ENCODE measurements around the gene OR51V1.
"Not testable (repeated sequence)": the region's sequence is repeated elsewhere in the genome, so short reads cannot be mapped to it uniquely, and the experiment has no call there.

Gene OR51V1, protein sequence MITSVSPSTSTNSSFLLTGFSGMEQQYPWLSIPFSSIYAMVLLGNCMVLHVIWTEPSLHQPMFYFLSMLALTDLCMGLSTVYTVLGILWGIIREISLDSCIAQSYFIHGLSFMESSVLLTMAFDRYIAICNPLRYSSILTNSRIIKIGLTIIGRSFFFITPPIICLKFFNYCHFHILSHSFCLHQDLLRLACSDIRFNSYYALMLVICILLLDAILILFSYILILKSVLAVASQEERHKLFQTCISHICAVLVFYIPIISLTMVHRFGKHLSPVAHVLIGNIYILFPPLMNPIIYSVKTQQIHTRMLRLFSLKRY

DNA sequence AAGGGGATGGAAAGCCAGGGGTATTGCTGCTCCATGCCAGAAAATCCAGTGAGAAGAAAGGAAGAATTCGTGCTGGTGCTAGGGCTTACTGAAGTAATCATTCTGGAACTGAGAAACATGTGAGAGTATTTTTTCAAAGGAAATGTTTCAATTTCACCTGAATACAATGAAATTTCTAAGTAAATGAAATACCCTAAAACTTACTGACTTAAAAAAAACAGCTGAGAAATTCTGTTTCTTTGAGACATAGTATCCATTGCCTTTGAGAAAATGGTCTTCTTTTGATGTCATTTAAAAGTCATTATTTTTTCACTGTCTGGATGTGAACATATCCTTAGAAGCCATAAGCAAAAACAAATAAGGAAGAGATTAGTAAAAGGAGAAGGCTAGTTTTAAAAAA lies at the start of gene OR51V1:
Gene OR51V1 (minus strand): TSS at position 101 of the 400 bp plus-strand sequence. CDS start 0 bp downstream, at position 101.
- DNase-seq (ENCODE audit: low spot score): no peak

DNA sequence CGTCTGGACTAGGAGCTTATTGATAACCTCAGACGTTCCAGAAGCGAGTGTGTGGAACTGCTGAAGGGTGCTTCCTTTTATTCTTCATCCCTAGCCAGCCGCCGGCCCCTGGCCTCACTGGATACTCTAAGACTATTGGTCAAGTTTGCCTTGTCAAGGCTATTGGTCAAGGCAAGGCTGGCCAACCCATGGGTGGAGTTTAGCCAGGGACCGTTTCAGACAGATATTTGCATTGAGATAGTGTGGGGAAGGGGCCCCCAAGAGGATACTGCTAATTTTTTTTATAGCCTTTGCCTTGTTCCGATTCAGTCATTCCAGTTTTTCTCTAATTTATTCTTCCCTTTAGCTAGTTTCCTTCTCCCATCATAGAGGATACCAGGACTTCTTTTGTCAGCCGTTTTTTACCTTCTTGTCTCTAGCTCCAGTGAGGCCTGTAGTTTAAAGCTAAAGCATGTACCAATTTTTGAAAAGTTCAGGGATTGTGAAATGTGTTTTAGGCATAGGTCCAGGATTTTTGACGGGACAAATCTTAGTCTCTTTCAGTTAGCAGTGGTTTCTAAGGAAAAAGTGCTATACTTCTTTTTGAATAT lies 49.4 kb upstream of the OR51V1 start, which contains the start of gene HBG1:
Gene HBG1 (minus strand): TSS at position 51 of the 590 bp plus-strand sequence. CDS start 53 bp downstream, outside the sequence.
- not testable (repeated sequence) for DNase-seq (ENCODE audit: low spot score)

GRCh38 chr11:5248498-5248897 lies 48.0 kb upstream of the OR51V1 start:
- not testable (repeated sequence) for DNase-seq (ENCODE audit: low spot score)

DNA sequence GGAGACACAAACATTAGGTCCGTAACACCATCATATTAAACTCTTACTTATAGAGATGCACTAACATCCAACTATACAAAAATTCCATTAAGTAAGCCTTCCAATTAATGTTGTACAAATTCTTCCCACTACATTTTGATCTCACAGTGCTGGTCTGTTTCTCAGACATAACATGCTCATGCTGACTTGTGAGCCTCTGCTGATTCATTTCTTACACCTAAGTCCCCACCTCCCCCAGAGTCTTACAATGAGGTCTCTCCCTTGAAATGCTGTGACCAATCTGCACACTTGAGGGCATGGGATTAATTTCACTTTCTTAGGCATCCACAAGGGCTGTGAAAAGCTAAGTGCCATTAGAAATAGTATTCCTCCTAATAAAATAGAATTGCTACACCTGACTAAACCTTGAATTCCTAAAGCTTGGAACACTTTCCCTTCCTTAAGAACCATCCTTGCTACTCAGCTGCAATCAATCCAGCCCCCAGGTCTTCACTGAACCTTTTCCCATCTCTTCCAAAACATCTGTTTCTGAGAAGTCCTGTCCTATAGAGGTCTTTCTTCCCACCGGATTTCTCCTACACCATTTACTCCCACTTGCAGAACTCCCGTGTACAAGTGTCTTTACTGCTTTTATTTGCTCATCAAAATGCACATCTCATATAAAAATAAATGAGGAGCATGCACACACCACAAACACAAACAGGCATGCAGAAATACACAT lies 47.1 kb upstream of the OR51V1 start:
- no peak for DNase-seq (ENCODE audit: low spot score)

- DNase-seq (ENCODE audit: low spot score): no peak
Measured at GRCh38 chr11:5246772-5247471, 46.4 kb upstream of the OR51V1 start.

DNA sequence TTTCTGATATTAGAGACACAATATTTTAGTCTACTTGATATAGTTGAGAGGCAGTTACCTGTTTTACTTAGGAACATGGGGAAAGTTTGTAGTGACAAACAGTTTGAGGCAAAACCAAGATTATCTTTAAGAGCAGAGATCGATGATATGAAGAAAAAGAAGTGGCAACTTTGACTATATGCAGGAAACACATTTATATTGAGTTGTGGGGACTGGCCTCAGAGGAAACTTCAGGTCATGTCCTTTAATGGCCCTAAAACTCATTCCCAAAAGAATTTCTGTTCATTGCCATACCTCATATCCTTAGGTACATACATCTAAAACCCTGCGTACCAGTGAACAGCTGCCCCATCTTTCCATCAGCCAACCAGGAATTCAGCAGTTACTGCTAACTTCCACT lies 44.7 kb upstream of the OR51V1 start:
- no peak for DNase-seq (ENCODE audit: low spot score)

- DNase-seq (ENCODE audit: low spot score): no peak
Measured at GRCh38 chr11:5243816-5244180, 43.3 kb upstream of the OR51V1 start.

DNA sequence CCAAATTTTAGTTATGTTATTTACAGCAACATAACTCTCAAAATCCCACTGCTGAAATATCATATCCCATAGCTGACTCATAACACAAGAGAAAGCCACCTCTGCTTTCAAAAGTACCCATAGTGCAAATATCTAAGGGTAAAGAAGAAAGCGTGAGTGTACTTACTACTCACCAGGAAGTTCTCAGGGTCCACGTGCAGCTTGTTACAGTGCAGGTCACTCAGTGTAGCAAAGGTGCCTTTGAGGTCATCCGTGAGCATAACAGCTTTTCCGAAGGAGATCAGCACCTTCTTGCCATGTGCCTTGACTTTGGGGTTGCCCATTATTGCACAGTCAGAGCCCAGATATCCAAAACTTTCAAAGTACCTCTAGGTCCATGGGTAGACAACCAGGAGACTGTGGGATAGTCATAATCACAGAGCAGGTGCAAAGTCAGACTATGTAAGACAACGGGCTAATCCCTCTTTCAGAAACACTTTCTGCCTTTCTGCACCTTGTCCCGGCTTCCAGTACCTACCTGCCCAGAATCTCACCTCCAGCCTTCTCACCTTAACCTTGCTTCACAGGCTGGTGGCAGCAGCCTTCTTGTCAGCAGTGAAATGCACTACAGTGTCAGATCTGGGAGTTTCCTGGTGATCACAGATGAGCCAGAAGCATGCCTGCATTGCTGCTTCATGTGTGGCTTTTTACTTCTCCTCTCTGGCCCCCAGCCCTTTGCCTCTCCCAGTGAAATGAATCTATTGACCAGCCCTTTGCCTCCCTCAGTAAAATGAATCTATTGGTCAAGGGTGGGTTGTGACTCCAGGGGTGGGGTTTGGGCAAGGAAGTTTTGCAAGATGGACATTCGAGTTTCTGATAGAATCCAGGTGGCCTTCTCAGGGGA lies 42.7 kb upstream of the OR51V1 start:
- no peak for DNase-seq (ENCODE audit: low spot score)

DNA sequence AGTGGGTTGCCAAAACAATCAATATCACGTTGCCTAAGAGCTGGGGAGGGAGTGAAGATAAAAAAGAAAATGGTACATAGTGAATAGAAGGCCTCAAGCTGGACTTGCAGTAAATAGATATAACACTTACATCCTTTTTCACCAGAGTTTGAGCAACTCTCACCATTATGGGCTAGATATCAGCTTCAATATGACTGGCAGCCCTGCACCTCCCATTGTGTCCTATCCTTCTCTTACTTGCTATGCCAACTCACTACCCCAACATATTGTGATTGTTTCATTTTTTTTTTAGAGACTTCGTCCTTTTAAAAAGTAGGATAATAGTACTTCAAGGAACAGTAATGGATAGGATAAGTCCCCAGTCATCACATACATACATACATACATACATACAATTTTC lies 41.7 kb upstream of the OR51V1 start:
- DNase-seq (ENCODE audit: low spot score): no peak

GRCh38 chr11:5241458-5241857 lies 41.0 kb upstream of the OR51V1 start:
- no peak for DNase-seq (ENCODE audit: low spot score)

DNA sequence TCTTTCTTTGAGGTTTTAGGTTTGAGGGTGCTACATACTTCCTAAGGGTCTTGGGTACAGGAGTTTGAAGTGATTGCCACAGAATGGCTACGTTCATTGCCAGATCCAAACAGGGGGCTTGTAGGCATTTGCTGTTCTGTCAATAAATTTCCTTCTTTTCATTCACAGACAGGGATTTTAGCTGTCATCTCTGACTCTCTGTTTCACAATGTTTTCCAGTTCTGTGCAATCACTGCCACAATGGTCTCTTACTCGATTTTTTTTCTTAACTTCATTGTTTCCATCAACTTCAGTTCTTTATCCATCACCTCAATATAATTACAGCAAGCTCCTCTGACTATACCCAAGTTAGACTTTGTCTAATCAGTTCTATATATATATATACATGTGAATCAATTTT lies 40.0 kb upstream of the OR51V1 start:
- no peak for DNase-seq (ENCODE audit: low spot score)

GRCh38 chr11:5240056-5240455 lies 39.6 kb upstream of the OR51V1 start:
- no peak for DNase-seq (ENCODE audit: low spot score)

GRCh38 chr11:5239046-5239445 lies 38.6 kb upstream of the OR51V1 start:
- no peak for DNase-seq (ENCODE audit: low spot score)

DNA sequence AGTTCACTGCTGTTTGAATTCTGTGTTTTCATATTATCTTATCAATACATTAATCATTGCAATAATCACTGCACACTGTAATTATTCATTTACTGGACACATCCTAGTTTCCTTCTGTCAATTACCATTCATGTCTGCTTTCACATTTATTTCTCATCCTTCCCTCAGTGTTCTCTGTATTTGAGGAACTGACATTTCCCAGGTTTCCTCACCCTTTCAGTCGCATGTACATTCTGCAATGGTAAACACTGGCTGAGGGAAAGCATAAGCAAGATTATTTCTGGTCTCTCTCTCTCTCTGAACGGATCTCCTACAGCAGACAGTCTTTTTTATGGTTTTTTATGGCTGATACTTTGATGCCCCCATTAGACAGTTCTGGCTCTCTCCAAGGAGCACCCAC lies 38.0 kb upstream of the OR51V1 start:
- no peak for DNase-seq (ENCODE audit: low spot score)

DNA sequence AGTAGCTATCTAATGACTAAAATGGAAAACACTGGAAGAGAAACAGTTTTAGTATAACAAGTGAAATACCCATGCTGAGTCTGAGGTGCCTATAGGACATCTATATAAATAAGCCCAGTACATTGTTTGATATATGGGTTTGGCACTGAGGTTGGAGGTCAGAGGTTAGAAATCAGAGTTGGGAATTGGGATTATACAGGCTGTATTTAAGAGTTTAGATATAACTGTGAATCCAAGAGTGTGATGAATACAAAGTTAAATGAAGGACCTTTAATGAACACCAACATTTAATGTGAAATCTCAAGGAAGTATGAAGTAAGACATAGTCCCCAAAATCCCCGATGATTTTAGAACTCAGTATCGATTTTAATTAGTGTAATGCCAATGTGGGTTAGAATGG lies 36.9 kb upstream of the OR51V1 start:
- DNase-seq (ENCODE audit: low spot score): no peak

DNA sequence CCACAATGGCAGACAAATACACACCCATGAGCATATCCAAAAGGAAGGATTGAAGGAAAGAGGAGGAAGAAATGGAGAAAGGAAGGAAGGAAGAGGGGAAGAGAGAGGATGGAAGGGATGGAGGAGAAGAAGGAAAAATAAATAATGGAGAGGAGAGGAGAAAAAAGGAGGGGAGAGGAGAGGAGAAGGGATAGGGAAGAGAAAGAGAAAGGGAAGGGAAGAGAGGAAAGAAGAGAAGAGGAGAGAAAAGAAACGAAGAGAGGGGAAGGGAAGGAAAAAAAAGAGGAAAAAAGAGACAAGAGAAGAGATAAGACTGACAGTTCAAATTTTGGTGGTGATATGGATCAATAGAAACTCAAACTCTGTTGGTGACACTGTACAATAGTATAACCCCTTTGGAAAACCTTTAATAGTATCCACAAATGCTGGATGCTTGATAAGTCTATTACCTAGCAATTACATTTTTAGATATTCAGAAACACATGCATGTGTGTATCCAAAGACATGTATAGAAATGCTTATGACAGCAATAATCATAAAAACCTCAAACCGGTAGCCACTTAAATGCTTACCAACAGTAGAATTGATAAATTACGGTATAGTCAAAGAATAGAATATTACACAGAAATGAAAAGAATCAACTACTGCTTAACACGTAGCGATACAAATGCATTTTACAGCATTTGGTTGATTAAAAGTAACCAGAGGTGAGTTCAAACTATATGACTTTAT lies 35.0 kb upstream of the OR51V1 start:
- DNase-seq (ENCODE audit: low spot score): no peak

GRCh38 chr11:5234381-5234834 lies 33.9 kb upstream of the OR51V1 start, which contains the start of gene HBD:
HBD (minus strand) TSS chr11:5234483; CDS start chr11:5234433, 50 bp downstream.
- DNase-seq (ENCODE audit: low spot score): no peak

DNA sequence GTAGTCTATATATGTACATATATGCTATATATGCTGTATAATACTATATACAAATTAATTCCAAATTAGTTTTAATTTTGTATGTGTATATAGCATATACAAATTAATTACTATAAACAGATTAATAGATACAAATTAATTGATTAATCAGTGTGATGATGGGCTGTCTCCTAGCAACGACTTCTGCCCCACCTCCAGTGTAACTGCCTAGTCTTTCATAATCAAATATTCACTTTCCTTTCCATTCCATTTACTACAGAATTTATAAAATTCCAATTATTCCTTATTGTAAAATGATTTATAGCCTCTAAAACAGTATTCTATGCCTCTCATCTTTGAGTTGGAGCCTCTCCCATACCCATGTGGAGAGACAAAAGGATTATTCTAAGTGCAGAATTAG lies 32.8 kb upstream of the OR51V1 start:
- DNase-seq (ENCODE audit: low spot score): no peak

DNA sequence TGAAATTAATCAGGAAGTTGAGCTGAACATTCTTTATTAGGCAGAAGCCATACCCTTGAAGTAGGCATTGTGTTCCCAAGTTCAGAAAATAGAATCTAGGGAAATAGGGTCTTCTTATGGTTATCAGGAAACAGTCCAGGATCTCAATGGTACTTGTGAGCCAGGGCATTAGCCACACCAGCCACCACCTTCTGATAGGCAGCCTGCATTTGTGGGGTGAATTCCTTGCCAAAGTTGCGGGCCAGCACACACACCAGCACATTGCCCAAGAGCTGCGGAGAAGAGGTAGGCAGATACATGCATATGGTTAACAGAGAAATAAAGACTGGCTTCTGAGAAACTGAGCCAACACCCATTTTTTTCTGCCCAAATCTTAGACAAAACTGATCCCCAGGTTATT lies 32.3 kb upstream of the OR51V1 start:
- DNase-seq (ENCODE audit: low spot score): no peak

GRCh38 chr11:5232176-5232575 lies 31.7 kb upstream of the OR51V1 start:
- no peak for DNase-seq (ENCODE audit: low spot score)

DNA sequence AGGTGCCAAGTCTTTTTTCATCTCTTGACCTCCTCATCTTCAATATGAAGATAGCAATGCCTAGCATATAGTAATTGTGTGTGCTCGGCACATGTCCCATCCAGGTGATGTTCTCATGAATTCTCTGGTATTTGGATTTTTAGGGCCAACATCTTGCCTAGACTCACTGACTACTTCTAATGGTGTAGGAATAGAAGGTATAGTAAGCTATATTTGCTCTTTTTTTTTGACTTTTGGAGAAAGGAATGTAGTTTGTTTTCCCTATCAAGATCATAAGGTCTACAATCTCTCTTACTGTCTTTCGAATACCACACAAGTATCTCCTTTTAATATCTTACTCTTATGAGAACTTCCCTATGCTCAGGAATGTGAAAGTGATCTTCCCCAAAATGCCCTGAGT lies 30.6 kb upstream of the OR51V1 start:
- no peak for DNase-seq (ENCODE audit: low spot score)
